ENCODE measurements around the gene NRG2.

Gene NRG2

DNA sequence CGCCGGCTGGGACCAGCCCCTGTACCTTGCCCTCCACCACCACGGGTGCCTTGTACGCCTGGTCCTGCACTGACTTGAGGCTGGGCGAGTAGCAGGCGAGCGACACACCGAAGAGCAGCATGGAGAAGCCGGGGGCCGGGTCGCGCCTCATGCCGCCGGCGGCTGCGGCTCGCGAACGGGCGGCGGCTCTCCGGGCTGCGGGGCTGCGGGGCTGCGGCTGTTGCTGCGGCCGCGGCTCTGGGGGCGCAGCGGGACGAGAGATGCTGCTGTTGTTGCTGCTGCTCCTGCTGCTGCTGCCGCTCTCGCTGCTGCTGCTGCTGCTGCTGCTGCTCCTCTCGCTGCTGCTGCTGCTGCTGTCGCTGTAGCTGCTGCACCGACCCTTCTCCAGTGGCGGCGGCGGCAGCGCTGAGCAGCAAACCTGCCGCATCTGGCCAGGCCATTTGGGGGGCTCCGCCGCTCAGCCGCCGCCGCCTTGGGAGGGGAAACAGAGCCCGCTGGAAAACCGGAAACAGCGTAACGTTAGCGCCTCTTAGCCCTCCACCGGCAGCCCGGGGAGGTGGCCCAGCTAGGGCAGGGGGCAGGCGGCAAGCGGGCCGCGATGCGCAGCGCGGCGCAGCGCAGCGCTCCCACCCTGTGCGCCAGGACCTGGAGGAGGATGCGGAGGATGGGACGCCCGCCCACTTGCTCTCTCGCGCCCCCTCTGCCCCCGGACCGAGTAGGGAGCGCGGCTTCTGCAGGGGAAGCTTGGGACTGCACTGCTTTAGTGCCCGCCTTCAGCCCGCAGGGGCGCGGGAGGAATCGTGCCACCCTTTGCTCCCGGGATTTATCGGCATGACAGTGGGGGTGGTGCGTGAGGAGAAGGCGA lies at the start of gene NRG2:
NRG2 (minus strand) TSS at position 657 of the 865 bp plus-strand sequence.
- peak; percentile 32 for DNase-seq

- no peak for DNase-seq
Measured at GRCh38 chr5:140090251-140090650, 47.2 kb upstream of the NRG2 start.

- DNase-seq: no peak
Measured at GRCh38 chr5:140084541-140084940, 41.4 kb upstream of the NRG2 start.

GRCh38 chr5:140083650-140084049 lies 40.6 kb upstream of the NRG2 start:
- no peak for DNase-seq

DNA sequence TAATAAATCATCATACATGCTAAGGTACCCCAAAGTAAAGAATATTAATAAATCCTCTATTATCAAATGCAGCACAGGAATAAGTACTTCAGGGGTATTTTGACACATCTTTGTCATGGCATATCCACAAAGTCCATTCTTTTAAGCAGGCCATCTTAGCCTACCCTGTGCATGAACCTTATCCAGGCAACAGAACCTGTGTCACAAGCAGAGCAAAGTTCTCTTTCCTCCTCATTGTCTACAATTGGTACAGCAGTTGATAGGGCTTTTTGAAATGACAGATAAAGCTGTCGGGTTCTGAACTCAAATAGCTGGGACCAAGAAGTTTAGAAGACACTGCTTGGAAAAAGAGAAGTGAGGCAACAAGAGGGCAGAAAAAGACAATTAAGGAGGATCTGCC lies 40.0 kb upstream of the NRG2 start:
- DNase-seq: no peak

DNA sequence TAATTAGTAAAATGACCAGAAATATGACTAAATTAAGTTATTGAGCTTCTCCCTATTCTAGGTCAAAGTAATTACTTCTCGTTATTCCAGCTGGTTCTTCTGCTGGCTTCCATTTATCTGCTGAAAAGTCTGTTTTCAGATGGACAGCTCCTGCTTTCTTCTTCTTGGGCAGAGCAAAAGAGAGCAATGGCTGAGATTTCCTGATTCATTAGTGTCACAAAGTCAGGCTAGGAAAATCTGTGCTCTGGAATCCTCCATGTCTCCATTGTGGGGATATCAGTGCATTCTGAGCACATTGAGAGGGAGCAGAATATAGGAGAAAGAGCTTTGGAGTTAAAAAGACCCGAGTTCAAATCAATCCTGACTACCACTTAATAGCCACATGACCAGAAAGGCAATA lies 33.7 kb upstream of the NRG2 start:
- DNase-seq: no peak

- no peak for DNase-seq
Measured at GRCh38 chr5:140076142-140076541, 33.0 kb upstream of the NRG2 start.

- no peak for DNase-seq
Measured at GRCh38 chr5:140075371-140075770, 32.3 kb upstream of the NRG2 start.

DNA sequence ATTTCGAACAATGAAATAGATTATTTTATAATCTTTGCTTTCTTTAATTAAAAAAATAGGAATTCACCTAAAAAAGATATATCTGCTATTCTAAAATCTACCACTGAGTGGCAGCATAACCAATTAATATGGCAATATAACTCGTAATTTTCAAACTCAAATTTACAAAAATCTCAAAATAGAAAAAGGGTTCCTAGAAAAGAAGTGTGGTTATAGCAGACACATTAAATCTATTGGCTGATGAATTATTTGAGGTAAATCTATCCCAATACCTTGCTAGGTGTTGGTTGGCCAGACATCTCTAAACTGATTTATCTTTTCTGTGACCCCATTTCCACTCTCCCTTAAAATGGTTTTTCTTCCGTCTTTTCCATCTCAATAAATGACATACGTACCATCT lies 30.2 kb upstream of the NRG2 start:
- DNase-seq: no peak

GRCh38 chr5:140072812-140073211 lies 29.7 kb upstream of the NRG2 start:
- no peak for DNase-seq

DNA sequence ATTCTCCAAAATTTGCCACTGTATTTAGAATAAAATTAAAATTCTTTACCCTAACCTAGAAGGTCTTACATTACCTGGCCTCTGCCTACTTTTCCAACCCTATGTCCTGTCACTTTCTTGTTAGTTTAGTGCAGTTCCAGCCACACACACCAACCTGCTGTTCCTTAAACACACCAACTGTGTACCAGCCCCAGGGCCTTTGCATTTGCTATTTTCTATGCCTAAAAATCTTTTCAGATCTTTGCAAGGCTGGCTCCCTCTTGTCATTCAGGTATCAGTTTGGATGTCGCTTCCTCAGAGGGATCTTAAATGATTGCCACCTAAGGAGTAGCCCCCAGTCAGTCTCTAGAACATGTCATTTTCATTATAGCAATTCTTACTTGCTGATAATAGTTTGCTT lies 17.7 kb upstream of the NRG2 start:
- DNase-seq: no peak

DNA sequence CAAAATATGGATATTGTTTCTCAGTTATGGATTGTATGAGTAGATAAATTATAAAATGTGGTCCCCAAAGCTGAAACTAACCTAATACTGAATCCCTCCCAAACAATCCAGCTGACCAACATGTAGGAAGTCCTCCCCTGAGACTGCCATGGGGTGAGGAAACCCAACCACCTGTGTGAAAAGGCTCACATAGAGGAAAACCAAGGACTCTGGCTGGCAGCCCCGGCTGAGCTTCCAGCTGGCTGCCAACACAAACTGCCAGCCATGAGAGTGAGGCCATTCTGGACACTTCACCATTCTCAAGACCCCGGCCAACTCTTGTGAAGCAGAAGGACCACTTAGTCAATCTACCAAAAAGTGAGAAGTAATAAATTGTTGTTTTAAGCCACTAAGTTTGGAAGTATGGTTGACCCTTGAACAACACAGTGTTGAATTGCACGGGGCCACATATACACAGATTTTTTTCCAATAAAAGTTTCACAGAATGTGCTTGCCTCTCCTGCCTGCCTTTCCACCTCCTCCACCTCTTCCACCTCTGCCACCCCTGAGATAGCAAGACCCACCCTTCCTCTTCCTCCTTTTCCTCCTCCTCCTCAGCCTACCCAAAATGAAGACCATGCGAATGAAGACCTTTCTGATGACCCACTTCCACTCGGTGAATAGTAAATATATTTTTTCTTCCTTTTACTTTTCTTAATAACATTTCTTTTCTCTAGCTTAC lies 15.3 kb upstream of the NRG2 start:
- DNase-seq: no peak

- no peak for DNase-seq
Measured at GRCh38 chr5:140056880-140057279, 13.8 kb upstream of the NRG2 start.

DNA sequence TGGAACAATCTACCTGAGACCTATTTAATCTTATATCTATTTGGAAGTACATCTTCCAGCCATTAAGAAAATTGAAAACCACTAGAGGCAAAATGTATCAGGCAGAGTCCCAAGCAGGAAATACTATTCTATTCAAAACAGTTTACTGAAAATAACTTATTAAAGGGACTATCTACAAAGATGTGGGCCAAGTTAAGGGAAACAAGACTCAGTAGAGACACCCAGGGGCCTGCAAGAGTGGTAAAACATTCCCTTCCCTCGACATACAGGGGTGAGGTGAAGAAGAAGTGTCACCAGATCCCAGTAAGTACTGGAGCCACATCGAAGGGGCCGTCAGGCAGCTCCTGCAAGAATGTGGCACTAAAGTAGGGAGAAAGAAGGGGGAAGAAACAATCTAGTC lies 12.1 kb upstream of the NRG2 start:
- DNase-seq: no peak

DNA sequence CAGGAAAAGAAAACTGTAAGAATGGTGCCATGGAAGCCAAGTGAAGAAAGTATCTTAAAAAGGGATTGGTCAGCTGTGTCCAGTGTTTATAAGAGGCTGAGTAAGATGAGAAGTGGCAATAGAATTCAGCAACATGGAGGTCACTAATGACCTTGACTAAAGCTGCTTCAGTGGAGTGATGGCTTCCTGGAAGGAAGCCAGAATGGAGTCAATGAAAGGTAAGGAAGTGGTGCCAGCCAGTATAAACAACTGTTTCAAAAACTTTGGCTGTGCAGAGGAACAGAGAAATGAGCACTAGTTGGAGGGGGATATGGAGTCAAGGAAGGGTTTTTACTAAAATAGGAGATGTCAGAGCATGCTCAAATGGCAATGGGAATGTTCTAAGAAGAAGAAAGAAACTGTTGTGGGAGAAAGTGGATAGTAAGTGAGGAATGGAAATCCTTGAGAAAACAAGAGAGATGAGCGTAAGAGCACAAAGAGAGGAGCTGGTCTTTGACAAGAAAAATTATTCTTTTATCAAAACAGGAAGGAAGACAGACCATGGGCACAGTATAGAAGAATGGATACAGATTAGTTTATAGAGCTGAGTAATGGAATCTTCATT lies 11.1 kb upstream of the NRG2 start:
- no peak for DNase-seq

DNA sequence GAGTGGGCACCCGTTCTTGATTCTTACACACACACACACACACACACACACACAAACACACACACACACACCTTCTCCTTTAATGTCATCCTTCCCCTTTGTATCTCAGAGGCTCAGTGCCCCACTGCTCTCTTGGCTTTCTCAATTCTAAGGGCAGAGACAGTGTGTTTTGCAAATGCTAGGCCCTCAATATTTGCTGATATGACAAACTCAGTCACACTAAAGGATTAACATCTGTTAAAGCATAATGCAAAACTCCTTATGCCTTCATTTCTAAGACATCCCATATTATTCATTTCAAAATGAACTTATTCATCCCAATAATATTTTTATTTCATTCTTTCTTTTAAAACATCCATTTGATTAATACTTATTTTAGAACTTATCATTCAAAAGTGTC lies 8.9 kb upstream of the NRG2 start:
- no peak for DNase-seq

DNA sequence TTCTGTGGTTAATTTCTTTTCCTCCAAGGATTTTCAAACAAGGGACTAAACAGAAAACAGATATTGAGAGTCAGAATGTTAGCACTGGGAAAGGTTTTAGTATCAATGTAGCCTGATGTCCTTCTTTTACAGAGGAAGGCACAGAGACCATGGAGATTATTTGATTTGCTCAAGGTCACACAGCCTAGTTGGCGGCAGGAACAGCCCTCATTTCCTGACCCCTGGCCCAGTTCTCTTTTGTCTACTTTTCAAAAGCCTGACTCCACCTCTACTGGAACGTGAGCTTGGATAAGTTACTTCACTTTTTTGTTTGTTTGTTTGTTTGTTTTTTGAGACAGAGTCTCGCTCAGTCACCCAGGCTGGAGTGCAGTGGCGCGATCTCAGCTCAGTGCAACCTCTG lies 6.6 kb upstream of the NRG2 start:
- no peak for DNase-seq

GRCh38 chr5:140049205-140049604 lies 6.1 kb upstream of the NRG2 start:
- no peak for DNase-seq

GRCh38 chr5:140044041-140044440 lies 942 bp upstream of the NRG2 start:
- DNase-seq: no peak

DNA sequence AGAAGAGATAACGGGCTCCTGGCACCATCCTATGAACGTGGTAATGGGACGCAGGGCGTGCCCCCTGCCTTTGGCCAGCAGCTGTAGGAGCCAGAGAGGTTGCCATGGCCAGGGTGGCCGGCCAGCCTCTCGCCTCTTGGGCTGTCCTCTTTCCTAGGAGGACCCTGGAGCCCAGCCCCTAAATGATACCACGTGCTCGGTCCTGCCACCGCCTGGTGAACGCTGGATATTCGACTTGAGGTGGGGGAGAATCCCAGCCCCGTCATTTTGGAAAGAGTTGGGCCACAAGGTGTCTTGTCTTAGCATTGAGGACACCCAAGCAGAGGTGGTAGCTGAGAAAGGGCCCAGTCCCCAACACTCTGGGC lies 391 bp upstream of the NRG2 start:
- no peak for DNase-seq

- DNase-seq: no peak
Measured at GRCh38 chr5:140042393-140042642, 781 bp downstream of the NRG2 start.

GRCh38 chr5:140041492-140042392 lies 1.4 kb downstream of the NRG2 start:
- no peak for DNase-seq

DNA sequence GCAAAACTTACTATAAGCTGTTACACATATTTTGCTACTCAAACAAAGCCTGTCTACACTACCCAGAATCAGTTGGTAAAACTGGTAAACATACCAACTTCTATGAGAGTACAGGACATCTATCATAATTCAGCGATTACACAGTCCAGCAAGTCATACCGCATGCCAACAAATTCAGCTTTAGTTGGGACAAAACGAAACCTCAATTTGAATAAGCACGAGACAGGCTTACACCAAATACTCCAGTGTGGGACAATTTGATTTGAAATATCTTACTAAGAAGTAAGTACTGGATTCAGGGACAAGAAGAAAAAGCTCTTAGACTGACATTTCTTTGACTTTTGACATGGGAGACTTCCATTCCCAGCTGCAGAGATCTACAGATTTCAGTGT lies 2.0 kb downstream of the NRG2 start:
- no peak for DNase-seq
